Activated effector memory CD4-positive, alpha-beta T cell treated with anti-CD3 and anti-CD28 coated beads, Interleukin-2, amount 50 U/mL, for 16 hours (primary cell): ENCODE measurements around the gene ATP1A2.
"Not testable (repeated sequence)": the region's sequence is repeated elsewhere in the genome, so short reads cannot be mapped to it uniquely, and the experiment has no call there.

Source experiments
- DNase-seq: peaks from one replicate; pipeline ENCODE4 v3.0.0-alpha.2; 2020

The ATP1A2 gene

GRCh38 chr1:160101717-160102522 is 13.6 kb upstream of the ATP1A2 start:
- no peak for DNase-seq

DNA sequence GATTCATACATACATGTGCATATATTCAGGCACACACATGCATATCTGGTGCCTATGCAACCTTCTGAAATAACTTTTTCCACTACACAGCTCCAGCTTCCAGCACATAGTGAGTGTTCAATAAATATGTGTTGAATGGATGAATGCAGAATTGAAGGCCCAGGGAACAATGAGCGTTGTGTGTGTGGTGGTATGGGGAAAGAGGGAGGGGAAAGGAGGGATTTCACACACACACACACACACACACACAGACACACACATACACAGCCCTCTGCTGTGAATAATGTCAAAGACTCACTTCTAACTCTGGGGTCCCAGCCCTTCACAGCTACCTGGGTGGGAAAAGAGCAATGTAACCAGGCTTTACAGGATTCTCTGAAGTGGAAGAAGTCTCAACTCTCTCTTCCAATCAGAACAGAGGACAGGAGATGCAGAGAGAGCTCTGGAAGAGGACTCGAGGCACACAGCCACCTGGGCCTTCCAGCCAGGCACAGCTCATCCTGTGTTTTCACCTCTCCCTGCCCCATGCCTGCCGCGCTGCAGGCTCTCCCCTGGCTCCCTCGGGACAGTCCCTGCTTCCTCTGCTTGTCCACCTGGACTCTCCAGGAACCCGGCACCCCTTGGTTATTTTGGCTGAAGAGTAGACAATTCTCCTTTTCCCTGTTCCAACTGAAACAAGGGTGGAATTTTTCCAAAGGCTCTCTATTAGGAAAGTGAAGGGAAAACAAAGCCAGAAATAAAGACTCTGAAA is 11.7 kb upstream of the ATP1A2 start:
- DNase-seq: no peak

GRCh38 chr1:160104486-160104885 is 11.1 kb upstream of the ATP1A2 start:
- DNase-seq: no peak

DNA sequence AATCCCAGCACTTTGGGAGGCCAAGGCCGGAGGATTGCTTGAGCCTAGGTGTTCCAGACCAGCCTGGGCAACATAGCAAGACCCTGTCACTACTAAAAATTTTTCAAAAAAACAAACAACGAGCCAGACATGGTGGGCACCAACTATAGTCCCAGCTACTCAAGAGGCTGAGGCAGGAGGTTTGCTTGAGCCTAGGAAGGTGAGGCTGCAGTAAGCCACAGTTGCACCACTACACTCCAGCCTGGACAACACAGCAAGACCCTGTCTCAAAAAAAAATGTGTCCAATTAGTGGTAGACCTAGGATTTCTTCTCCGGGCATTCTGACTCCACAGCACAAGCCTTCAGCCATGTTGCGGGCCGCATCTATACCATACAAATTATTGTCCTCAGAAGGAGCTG is 10.4 kb upstream of the ATP1A2 start:
- DNase-seq: no peak

- DNase-seq: no peak
Observed at GRCh38 chr1:160107512-160107911, 8.0 kb upstream of the ATP1A2 start.

DNA sequence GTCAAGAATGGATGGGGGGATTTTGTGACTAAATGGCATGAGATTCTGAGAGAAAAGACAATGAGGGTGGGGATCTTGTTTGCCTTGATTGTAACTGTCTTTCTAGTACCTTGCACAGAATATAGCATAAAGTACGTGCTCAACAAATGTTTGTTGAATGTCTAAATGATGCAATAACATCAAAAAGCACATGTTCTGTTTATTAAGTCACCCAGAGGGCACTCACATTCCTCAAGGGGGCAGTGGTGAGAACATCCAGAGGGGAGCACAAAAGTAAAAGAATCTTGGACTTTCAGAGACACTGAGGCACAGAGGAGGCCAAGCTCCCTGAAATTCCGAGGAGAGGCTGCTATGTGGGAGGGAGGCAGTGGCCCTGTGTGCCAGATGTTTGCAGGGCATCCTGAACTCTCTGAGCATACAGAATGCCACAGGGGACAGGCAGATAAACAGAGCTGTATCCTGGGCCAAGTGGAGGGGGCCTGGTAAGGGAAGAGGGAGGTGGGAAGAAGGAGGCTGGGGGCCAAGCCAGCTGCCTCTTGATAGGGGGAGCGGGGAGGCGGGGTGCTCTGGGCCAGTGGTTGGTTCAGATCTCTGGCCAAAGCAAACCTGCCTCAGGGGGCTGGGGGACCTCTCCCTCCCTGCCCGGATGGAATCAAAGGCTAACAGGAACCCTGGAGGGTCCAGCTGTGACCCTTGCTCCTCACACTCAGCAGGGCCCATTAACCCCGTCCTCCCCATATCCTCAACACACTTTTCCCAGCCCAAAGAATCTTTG is 6.5 kb upstream of the ATP1A2 start:
- DNase-seq: no peak

- DNase-seq: no peak
Observed at GRCh38 chr1:160109686-160110085, 5.9 kb upstream of the ATP1A2 start.

GRCh38 chr1:160111462-160111861 is 4.1 kb upstream of the ATP1A2 start:
- not testable (repeated sequence) for DNase-seq

DNA sequence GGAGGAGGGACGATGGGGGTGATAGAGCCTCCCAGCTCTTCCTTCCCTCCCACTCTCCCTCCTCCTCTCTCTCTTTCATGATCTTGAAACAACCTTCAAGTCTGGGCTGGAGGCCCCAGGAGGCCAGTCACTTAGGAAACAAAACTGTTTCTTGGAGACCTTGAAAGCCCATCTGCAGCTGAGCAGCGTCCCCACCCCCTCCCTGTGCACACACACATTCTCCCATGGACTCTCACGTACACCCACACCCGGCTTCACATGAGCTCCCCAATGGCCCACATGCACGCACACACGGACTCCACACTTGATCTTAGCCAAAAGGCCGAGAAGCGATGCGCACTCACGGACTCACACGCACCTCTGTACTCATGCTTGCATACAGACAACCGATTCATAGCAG is 3.2 kb upstream of the ATP1A2 start:
- DNase-seq: no peak

DNA sequence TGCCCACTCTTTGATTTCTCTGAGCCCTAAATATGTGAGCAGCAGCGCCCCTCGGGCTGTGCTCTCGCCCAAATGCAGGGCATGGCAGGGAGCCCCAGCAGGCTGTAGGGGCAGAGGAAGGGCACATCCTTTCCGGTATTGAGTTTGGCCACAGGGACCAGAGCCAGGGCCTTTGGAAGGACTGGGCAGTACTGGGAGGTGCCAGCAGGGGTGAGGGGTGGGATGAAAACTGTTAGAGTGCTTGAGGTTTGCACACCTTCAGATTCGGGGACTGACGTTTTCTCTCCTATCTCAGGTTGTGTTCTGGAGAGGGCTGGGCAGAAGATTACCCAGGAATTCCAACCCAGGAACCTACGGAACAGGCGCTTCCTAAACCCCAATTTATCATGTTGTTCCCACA is 2.2 kb upstream of the ATP1A2 start:
- DNase-seq: no peak

DNA sequence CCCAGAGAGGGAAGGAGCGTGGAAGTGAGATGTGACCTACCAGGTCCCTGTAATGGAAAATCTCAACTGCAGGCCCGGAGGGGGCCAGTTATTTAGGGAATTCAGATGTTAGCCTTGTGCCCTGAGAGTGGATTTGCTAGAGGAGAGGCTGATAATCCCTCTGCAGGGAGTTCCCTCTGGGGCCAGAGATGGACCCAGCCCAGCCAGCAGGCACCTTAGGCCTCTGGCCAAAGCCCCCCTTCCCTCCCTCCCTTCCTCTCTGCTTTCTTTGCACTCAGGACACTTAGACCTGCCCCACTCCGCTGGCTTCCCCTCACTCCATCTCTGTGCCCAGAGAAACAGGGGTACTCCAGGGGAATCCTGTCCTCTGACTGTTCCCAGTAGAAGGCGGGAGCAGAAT is 1.5 kb upstream of the ATP1A2 start:
- DNase-seq: no peak

- no peak for DNase-seq
Observed at GRCh38 chr1:160116283-160117147, 956 bp downstream of the ATP1A2 start.

DNA sequence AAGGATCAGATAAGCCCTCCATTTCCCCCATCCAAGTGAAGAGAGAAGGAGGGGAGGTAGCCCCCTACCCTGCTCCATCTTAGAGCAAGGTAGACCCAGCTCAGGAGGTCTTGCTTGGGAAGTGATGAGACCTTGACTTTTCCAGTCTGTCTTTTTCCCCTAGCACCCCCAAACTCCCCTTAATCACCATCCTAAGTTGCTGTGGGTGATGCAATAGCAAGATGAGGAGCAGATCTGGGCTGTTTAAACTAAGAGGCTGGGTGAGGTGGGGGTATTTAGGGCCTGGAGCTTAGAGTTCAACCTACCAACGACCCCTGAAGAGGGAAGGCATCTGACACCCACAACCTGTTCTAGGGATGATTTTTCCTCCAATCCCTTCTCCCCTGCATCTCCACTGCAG is 1.7 kb downstream of the ATP1A2 start:
- DNase-seq: no peak

DNA sequence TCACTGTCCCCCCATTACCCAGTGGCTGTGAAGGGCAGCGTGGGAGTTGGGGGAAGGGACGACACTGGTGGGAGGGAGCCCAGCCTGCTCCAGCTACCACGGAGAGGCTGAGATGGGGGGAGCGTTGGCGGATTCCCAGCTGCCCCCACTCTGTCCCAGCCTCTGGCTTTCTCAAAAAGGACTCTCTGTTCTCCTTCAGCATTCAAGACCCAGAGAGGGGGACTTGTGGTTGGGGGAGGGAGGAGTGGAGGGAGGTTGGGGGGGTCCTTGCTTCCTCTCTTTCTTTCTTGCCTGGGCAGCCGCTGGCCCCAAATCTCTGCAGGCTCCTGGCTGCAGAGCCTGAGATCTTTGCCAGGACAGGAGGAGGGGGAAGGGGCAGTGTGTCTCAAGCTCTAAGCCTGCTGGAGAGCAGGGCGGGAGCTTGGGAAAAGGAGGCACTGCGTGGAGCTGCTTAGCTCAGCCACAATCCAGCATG is 2.2 kb downstream of the ATP1A2 start:
- no peak for DNase-seq

DNA sequence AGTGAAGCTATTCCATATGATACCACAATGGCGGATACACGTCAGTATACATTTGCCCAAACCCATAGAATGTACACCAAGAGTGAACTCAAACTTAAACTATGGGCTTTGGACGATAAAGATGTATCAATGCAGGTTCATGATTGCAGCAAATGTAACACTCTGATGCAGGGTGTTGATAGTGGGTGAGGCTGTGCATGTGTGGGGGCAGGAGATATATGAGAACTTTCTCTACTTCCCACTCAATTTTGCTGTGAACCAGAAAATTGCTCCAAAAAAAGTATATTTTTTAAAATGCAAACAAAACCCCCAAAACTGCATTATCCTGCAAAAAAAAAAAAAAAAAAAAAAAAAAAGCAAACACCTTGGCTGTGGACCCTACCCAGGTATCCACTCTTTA is 3.4 kb downstream of the ATP1A2 start:
- no peak for DNase-seq

GRCh38 chr1:160120797-160121196 is 5.2 kb downstream of the ATP1A2 start:
- DNase-seq: no peak

DNA sequence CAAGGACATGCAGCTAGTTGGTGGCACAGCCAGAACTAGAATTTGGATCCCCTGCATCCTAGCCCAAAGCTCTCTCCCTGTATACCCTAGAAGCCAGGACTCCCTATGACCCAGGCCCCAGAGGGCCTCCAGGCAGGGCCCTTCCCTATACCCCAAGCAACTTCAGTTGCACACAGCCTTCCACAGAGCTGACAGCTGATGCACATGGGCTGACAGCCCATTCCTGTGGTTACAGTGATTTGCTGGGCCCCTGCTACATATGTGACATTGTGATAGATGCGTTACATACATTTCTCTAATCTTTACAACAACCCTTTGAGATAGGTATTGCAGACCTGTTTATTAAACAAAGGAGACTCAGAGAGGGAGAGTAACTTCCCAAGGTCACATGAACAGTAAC is 5.8 kb downstream of the ATP1A2 start:
- DNase-seq: no peak

- DNase-seq: no peak
Observed at GRCh38 chr1:160122978-160123495, 7.5 kb downstream of the ATP1A2 start.

DNA sequence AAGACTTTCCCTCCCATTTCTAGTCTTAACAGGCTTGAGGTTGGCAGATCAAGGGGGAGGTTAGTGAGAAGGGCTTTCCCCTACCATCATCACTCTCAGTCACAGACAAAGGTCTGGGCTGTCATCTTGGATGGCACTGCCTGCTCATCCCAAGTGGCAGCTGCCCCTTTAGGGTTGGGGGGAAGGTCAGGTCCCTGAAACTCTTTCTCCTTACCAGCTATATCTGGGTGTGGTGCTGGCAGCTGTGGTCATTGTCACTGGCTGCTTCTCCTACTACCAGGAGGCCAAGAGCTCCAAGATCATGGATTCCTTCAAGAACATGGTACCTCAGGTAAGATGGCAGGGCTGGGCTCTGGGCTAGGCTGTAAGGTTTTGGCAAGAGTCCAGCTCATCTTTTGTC is 8.2 kb downstream of the ATP1A2 start:
- DNase-seq: no peak

- no peak for DNase-seq
Observed at GRCh38 chr1:160124705-160125478, 9.3 kb downstream of the ATP1A2 start.

GRCh38 chr1:160125746-160126145 is 10.2 kb downstream of the ATP1A2 start:
- DNase-seq: no peak
